ENCODE results near the gene FAXC. TPM values are rescaled to one million over a fixed set of nuclear protein-coding genes. Genes with fewer than 3 reads are reported as not detected.

The FAXC gene
- total RNA-seq: under 1 TPM in 1 of 2 donors, not detected in 1; 0.16 TPM

DNA sequence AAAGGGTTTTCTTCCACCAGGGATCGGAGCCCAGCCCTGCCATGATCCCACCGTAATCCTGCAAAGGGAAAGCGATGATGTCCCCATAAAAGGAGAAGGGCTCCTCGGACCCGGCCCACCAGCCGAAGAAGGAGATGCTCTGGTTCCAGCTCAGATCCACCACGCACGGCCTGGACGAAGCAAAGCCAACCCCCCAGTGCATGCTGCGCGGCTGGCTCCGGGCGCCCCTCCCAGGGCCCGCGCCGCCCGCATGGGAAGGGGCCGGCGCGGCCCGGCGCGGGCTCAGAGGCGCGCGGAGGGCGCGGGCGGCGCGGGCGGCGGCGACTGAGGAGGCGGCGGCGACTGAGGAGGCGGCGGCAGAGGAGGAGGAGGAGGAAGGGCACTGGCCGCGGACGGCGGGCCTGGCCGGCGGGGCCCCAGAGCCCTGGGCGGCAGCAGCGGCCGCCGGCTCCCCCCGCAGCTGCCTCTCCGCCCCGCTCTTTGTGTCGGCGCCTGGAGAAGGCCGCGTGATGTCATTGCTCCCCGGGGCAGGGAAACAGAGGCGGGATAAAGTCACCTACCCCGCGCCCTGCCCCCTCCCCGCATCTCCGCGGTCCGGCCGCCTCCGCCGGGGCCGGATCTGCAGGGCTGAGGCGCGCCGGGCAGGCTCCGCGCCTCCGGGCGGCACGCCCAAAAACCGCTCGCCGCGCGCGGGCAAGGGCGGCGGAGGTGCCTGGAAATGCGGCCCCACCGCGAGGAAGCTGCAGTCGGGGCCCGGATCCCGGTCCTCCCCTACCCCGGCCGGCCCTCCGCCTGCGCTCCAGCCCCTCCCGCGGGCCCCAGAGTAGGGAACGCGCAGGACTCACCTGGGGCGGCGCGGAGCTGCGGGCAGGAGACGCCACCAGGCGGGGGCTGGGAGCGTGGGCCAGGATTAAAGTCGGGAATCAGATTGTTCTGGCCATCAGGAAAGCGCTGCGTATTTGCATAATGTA, at the start of gene FAXC:
Gene FAXC, minus strand, starts transcription at position 504 of the 971 bp plus-strand sequence. Its CDS starts 302 bp downstream, at position 202.
- H3K36me3 ChIP-seq: no peaks in the 10 kb centered on the region
- no peak for DNase-seq (ENCODE audit: low spot score)
- H3K4me3 ChIP-seq: peak within 1 kb of the TSS; percentile 48 to 63
- no peak for TF ChIP-seq CTCF (IDR thresholded peaks at IDR 0.05)
- H3K27me3 ChIP-seq: peaks cover 0 to 5% of the 10 kb centered on the region in 2 donors
- H3K27ac ChIP-seq: no peak within 1 kb of the TSS
- H3K4me1 ChIP-seq: peaks cover 0 to 11% of the 10 kb centered on the region in 2 donors
- H3K9me3 ChIP-seq: no peaks in the 10 kb centered on the region

DNA sequence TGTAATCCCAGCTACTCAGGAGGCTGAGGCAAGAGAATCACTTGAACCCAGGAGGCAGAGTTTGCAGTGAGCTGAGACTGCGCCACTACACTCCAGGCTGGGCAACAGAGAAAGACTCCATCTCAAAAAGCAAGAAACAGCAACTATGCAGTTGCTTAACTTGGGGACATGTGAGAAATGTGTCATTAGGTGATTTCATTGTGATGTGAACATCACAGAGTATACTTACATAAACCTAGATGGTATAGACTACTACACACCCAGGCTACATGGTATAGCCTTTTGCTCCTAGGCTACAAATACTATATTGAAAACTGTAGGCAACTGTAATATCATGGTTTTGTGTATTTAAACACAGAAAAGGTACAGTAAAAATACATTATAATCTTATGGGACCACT, 47.8 kb upstream of the FAXC start:
- H3K9me3 ChIP-seq: no peaks in the 10 kb centered on the region
- H3K4me1 ChIP-seq: no peaks in the 10 kb centered on the region
- no peaks in the 10 kb centered on the region for H3K27me3 ChIP-seq
- H3K27ac ChIP-seq: no peak overlapping the region
- peaks cover 41% of the 10 kb centered on the region for H3K36me3 ChIP-seq
- TF ChIP-seq CTCF (IDR thresholded peaks at IDR 0.05): no peak
- no peak for DNase-seq (ENCODE audit: low spot score)
- H3K4me3 ChIP-seq: no peak overlapping the region

DNA sequence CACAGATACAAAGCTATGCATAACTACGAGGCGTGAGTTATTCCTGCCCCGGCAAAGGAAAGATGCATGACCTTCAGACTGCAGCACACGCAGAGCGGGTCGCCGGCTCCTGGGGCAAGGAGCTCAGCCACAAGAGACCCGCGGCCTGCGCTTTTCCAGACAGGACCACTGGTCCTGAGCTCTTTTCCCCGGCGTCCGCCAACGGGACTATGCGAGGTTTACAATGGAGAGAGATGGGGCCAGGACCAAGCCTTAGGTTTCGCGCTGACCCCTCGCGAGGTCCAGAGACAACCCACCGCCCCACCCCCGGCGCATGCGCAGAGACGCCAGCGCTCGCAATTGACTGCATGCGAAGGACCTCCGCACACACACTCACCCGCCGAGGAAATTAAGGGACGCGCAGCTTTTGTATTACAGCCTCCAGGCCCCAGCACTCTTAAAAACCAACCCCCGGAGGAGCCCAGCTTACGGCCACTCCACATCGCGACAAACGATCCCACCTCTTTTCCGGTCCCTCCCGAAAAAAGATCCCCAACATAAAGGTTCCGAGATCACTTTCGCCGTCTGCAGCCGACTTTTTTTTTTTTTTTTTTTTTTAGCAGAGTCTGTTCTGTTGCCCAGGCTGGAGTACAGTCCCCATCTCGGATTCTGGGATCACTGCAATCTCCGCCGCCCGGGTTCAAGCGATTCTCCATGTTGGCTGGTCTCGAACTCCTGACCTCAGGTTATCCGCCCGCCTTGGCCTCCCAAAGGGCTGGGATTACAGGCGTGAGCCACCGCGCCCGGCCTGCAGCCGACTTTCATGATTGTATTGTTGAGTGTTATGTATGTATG, 44.4 kb upstream of the FAXC start, which contains the start of gene COQ3:
Gene COQ3, minus strand, starts transcription at position 498 of the 834 bp plus-strand sequence. Its CDS starts 16 bp downstream, at position 482.
- TF ChIP-seq CTCF (IDR thresholded peaks at IDR 0.05): no peak
- Histone ChIP-seq H3K27me3 (no peaks in the 10 kb centered on the region), H3K36me3 (peaks cover 7% of the 10 kb centered on the region), H3K4me1 (no peaks in the 10 kb centered on the region), H3K4me3 (peak within 1 kb of the TSS; percentile 81 to 83), H3K27ac (peak within 1 kb of the TSS; percentile 79 to 86), H3K9me3 (no peaks in the 10 kb centered on the region)
- no peak for DNase-seq (ENCODE audit: low spot score)

- Histone ChIP-seq H3K4me1 (no peaks in the 10 kb centered on the region), H3K9me3 (no peaks in the 10 kb centered on the region), H3K27ac (peak overlapping the region; percentile 79 to 86), H3K27me3 (no peaks in the 10 kb centered on the region), H3K36me3 (peaks cover 1% of the 10 kb centered on the region), H3K4me3 (peak overlapping the region; percentile 81 to 83)
- TF ChIP-seq CTCF (IDR thresholded peaks at IDR 0.05): no peak
- no peak for DNase-seq (ENCODE audit: low spot score)
Measured at GRCh38 chr6:99393366-99393697, 43.9 kb upstream of the FAXC start.

DNA sequence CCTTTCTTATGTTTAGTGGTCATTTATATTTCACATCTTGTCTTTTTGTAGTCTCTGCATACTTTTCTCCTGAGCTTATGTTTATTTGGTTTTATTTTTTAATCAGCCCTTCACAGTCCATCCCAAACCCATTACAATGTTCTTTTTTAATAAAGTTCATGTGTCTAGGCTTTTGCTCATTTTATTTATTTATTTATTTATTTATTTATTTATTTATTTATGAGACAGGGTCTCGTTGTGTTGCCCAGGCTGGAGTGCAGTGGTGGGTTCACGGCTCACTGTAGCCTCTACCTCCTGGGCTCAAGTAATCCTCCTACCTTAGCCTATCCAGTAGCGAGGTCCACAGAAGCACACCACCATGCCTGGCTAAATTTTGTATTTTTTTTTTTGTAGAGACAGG, 41.4 kb upstream of the FAXC start:
- no peak overlapping the region for H3K27ac ChIP-seq
- H3K9me3 ChIP-seq: no peaks in the 10 kb centered on the region
- no peaks in the 10 kb centered on the region for H3K4me1 ChIP-seq
- DNase-seq (ENCODE audit: low spot score): no peak
- no peaks in the 10 kb centered on the region for H3K27me3 ChIP-seq
- H3K36me3 ChIP-seq: no peaks in the 10 kb centered on the region
- TF ChIP-seq CTCF (IDR thresholded peaks at IDR 0.05): no peak
- no peak overlapping the region for H3K4me3 ChIP-seq

Measured in right atrium auricular region (tissue), 2 donors.